ENCODE results near the gene JPH3. TPM values are rescaled to one million over a fixed set of nuclear protein-coding genes. Genes with fewer than 3 reads are reported as not detected.

Gene JPH3
- total RNA-seq, 2 experiments from 2014 or later = 0.07 to 0.09 TPM

GRCh38 chr16:87666919-87667318, 64.6 kb downstream of the JPH3 start:
- intact Hi-C loops (cut with micrococcal nuclease) = no loop called here
- H3K4me3 Mint-ChIP-seq = no peak overlapping the region
- CTCF ChIA-PET = interaction anchor here (0.9 to 1.3 kb wide), 2 partner anchors 13 to 15 kb away, joined by 3 to 4 read pairs; no protein-coding TSS in a partner anchor
- H3K27me3 Mint-ChIP-seq = no peaks in the 10 kb centered on the region
- POLR2A ChIA-PET = no interaction called here
- H3K36me3 Mint-ChIP-seq (ENCODE audit: low read depth) = no peaks in the 10 kb centered on the region
- H3K9me3 Mint-ChIP-seq = no peaks in the 10 kb centered on the region
- no peaks in the 10 kb centered on the region for H3K4me1 Mint-ChIP-seq (ENCODE audit: low read depth)
- no peak for TF ChIP-seq CTCF (IDR thresholded peaks at IDR 0.05)
- DNase-seq = no peak
- no peak overlapping the region for H3K27ac Mint-ChIP-seq
- no peak for ATAC-seq

GRCh38 chr16:87667443-87667842, 65.1 kb downstream of the JPH3 start:
- CTCF ChIA-PET = interaction anchor here (0.9 to 1.3 kb wide), 2 partner anchors 13 to 15 kb away, joined by 3 to 4 read pairs; no protein-coding TSS in a partner anchor
- no peak for TF ChIP-seq CTCF (IDR thresholded peaks at IDR 0.05)
- H3K9me3 Mint-ChIP-seq = no peaks in the 10 kb centered on the region

GRCh38 chr16:87667946-87668345, 65.6 kb downstream of the JPH3 start:
- no peak overlapping the region for H3K27ac Mint-ChIP-seq
- no peaks in the 10 kb centered on the region for H3K36me3 Mint-ChIP-seq (ENCODE audit: low read depth)
- DNase-seq (no peak), ATAC-seq (no peak)
- TF ChIP-seq CTCF (IDR thresholded peaks at IDR 0.05) = no peak
- H3K27me3 Mint-ChIP-seq = no peaks in the 10 kb centered on the region
- H3K9me3 Mint-ChIP-seq = no peaks in the 10 kb centered on the region
- ChIA-PET POLR2A (no interaction called here), CTCF (interaction anchor here (1.3 kb wide), 1 partner anchor 14 kb away, joined by 4 read pairs; no protein-coding TSS in a partner anchor)
- intact Hi-C loops (cut with micrococcal nuclease) = no loop called here
- no peak overlapping the region for H3K4me3 Mint-ChIP-seq
- no peaks in the 10 kb centered on the region for H3K4me1 Mint-ChIP-seq (ENCODE audit: low read depth)

More at GRCh38 chr16:87667443-87667842, 65.1 kb downstream of the JPH3 start:
- no peak for DNase-seq
- no peak overlapping the region for H3K27ac Mint-ChIP-seq
- no peak for ATAC-seq
- H3K27me3 Mint-ChIP-seq = no peaks in the 10 kb centered on the region
- intact Hi-C loops (cut with micrococcal nuclease) = no loop called here
- POLR2A ChIA-PET = no interaction called here
- H3K4me3 Mint-ChIP-seq = no peak overlapping the region
- H3K4me1 Mint-ChIP-seq (ENCODE audit: low read depth) = no peaks in the 10 kb centered on the region
- H3K36me3 Mint-ChIP-seq (ENCODE audit: low read depth) = no peaks in the 10 kb centered on the region

GRCh38 chr16:87669672-87670071, 67.4 kb downstream of the JPH3 start:
- intact Hi-C loops (cut with micrococcal nuclease) = no loop called here
- Mint-ChIP-seq H3K36me3 (ENCODE audit: low read depth) (no peaks in the 10 kb centered on the region), H3K27ac (no peak overlapping the region), H3K9me3 (no peaks in the 10 kb centered on the region), H3K4me3 (no peak overlapping the region), H3K4me1 (ENCODE audit: low read depth) (no peaks in the 10 kb centered on the region), H3K27me3 (no peaks in the 10 kb centered on the region)
- ChIA-PET POLR2A (no interaction called here), CTCF (no interaction called here)
- no peak for ATAC-seq
- DNase-seq = no peak
- TF ChIP-seq CTCF (IDR thresholded peaks at IDR 0.05) = no peak

DNA sequence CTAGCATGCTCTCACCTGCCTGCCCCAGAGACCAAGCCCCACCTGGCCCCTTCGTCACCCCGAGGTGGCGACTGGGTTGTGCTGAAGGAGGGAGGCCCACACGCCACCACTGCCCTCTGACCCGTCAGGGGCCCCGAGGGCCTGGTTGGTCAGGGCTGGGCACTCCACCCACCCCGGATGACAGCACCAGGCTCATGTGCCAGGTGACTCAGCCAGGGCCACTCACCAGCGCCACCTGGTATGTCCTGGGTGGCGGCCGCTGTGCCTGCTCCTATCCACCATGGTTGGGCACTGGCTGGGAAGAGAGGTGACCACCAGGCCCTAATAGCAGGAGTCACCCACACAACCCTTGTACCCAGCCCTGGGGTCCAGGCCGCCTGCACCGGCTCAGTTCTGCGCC, 68.9 kb downstream of the JPH3 start:
- H3K9me3 Mint-ChIP-seq = no peaks in the 10 kb centered on the region
- H3K27ac Mint-ChIP-seq = no peak overlapping the region
- DNase-seq (no peak), ATAC-seq (no peak)
- POLR2A ChIA-PET = no interaction called here
- H3K27me3 Mint-ChIP-seq = no peaks in the 10 kb centered on the region
- CTCF ChIA-PET = no interaction called here
- H3K36me3 Mint-ChIP-seq (ENCODE audit: low read depth) = no peaks in the 10 kb centered on the region
- no peaks in the 10 kb centered on the region for H3K4me1 Mint-ChIP-seq (ENCODE audit: low read depth)
- TF ChIP-seq CTCF (IDR thresholded peaks at IDR 0.05) = no peak
- intact Hi-C loops (cut with micrococcal nuclease) = no loop called here
- no peak overlapping the region for H3K4me3 Mint-ChIP-seq

Measured in activated CD8-positive, alpha-beta T cell treated with anti-CD3 and anti-CD28 coated beads for 36 hours (primary cell).